Smooth muscle cell (in vitro differentiated cells): ENCODE measurements around the gene DDOST. TPM values are rescaled to one million over a fixed set of nuclear protein-coding genes. Genes with fewer than 3 reads are reported as not detected.

Experiments
- DNase-seq: peaks from one replicate; lab custom pipeline; 2025; ENCODE audit not compliant: unreplicated experiment; lab: John Stamatoyannopoulos, UW
- H2AFZ ChIP-seq: fragments of 200-600 bp; sonication (generic); 2 replicates; pipeline ENCODE4 v1.6.0; 2016; ENCODE audit warnings: antibody characterized with exemption, low read depth, mild to moderate bottlenecking
- H3F3A ChIP-seq: fragments of 200-600 bp; sonication (generic); 2 replicates; pipeline ENCODE4 v1.6.0; 2017; ENCODE audit warnings: antibody characterized with exemption, low read depth
- H3K27ac ChIP-seq: fragments of 200-600 bp; sonication (generic); 2 replicates; pipeline ENCODE4 v1.5.1; 2016; ENCODE audit warnings: low read depth, mild to moderate bottlenecking
- H3K27me3 ChIP-seq: fragments of 200-600 bp; sonication (generic); 2 replicates; pipeline ENCODE4 v1.6.1; 2016; ENCODE audit warnings: low read depth, mild to moderate bottlenecking
- H3K36me3 ChIP-seq: fragments of 200-600 bp; sonication (generic); 2 replicates; pipeline ENCODE4 v1.5.1; 2016; ENCODE audit warnings: low read depth
- H3K4me1 ChIP-seq: fragments of 200-600 bp; sonication (generic); 2 replicates; pipeline ENCODE4 v1.5.1; 2016; ENCODE audit warnings: low read depth
- H3K4me2 ChIP-seq: fragments of 200-600 bp; sonication (generic); 2 replicates; pipeline ENCODE4 v1.6.0; 2016; ENCODE audit warnings: mild to moderate bottlenecking
- H3K4me3 ChIP-seq: fragments of 200-600 bp; sonication (generic); 2 replicates; pipeline ENCODE4 v1.5.1; 2016; ENCODE audit warnings: mild to moderate bottlenecking
- H3K79me2 ChIP-seq: fragments of 200-600 bp; sonication (generic); 2 replicates; pipeline ENCODE4 v1.6.0; 2016; ENCODE audit warnings: low read depth, mild to moderate bottlenecking
- H3K9ac ChIP-seq: fragments of 200-600 bp; sonication (generic); 2 replicates; pipeline ENCODE4 v1.6.0; 2016; ENCODE audit warnings: low read depth
- H3K9me3 ChIP-seq: fragments of 200-600 bp; sonication (generic); replicated peaks from 2 replicates; pipeline ENCODE4 v1.5.1; 2016; ENCODE audit warnings: low read depth
- H4K20me1 ChIP-seq: fragments of 200-600 bp; sonication (generic); 2 replicates; pipeline ENCODE4 v1.6.0; 2016; ENCODE audit warnings: low read depth
- CTCF ChIP-seq: fragments of 200-600 bp; sonication (generic); IDR thresholded peaks from 2 replicates; pipeline ENCODE4 v1.5.1; 2017; ENCODE audit warnings: borderline replicate concordance, mild to moderate bottlenecking, antibody characterized with exemption; ENCODE audit not compliant: insufficient read depth, poor library complexity, severe bottlenecking
- WGBS: methylation state at CpG from one replicate; pipeline ENCODE4 v1.1.7; 2016; ENCODE audit warnings: low lambda C conversion rate; 5-methylcytosine and 5-hydroxymethylcytosine counted together
- polyA plus RNA-seq: library from polyadenylated mRNA; unstranded; fragments of >200 nt; fragmentation: Nextera tagmentation; extraction: Ambion mirVana; gene quantifications from 2 replicates; pipeline ENCODE4 v1.2.1, GENCODE V29; 2016
- total RNA-seq: library from RNA; depleted of rRNA; stranded (reverse); fragments of >200 nt; gene quantifications from 2 replicates; pipeline ENCODE4 v1.2.3, GENCODE V29; 2014

The DDOST gene
- total and polyA plus RNA-seq, 2 experiments from 2014 or later: 267 to 439 TPM

GRCh38 chr1:20698195-20698910 is 37.2 kb upstream of the DDOST start:
- Histone ChIP-seq H3F3A (peaks cover 3% of the 10 kb centered on the region), H3K27me3 (no peaks in the 10 kb centered on the region), H3K4me3 (no peak overlapping the region), H3K4me2 (peak overlapping the region; percentile 38), H3K9me3 (no peaks in the 10 kb centered on the region), H3K27ac (peak overlapping the region; percentile 33), H2AFZ (no peak overlapping the region), H3K79me2 (no peaks in the 10 kb centered on the region), H3K9ac (no peak overlapping the region), H3K36me3 (no peaks in the 10 kb centered on the region), H3K4me1 (no peaks in the 10 kb centered on the region), H4K20me1 (no peaks in the 10 kb centered on the region)
- no peak for TF ChIP-seq CTCF
- no peak for DNase-seq
- WGBS: 60% methylated on average over 18 of the region's 18 CpGs

- Histone ChIP-seq H4K20me1 (no peaks in the 10 kb centered on the region), H3K4me3 (no peak overlapping the region), H3K4me1 (no peaks in the 10 kb centered on the region), H3K27ac (no peak overlapping the region), H3K9ac (no peak overlapping the region), H3K4me2 (peak overlapping the region; percentile 93), H3K27me3 (no peaks in the 10 kb centered on the region), H3F3A (peaks cover 3% of the 10 kb centered on the region), H2AFZ (no peak overlapping the region), H3K9me3 (no peaks in the 10 kb centered on the region), H3K36me3 (no peaks in the 10 kb centered on the region), H3K79me2 (no peaks in the 10 kb centered on the region)
- DNase-seq: no peak
- WGBS: 90% methylated on average over 12 of the region's 12 CpGs
- no peak for TF ChIP-seq CTCF
Measured at GRCh38 chr1:20697563-20697962, 36.4 kb upstream of the DDOST start.

GRCh38 chr1:20696397-20697333 is 35.5 kb upstream of the DDOST start:
- Histone ChIP-seq H4K20me1 (no peaks in the 10 kb centered on the region), H3K27ac (peak overlapping the region; percentile 32), H2AFZ (peak overlapping the region; percentile 87), H3K36me3 (no peaks in the 10 kb centered on the region), H3K9ac (no peak overlapping the region), H3K4me2 (peak overlapping the region; percentile 93), H3F3A (peaks cover 3% of the 10 kb centered on the region), H3K4me1 (no peaks in the 10 kb centered on the region), H3K4me3 (peak overlapping the region; percentile 65), H3K79me2 (no peaks in the 10 kb centered on the region), H3K27me3 (no peaks in the 10 kb centered on the region), H3K9me3 (no peaks in the 10 kb centered on the region)
- peak; percentile 94 for DNase-seq
- 3% methylated on average over 35 of the region's 46 CpGs for WGBS
- TF ChIP-seq CTCF: peak; percentile 88
